HG03354 (cell line): ENCODE data around the gene CCR8.
"Not testable (repeated sequence)": the region's sequence is repeated elsewhere in the genome, so short reads cannot be mapped to it uniquely, and the experiment has no call there.

ENCODE experiments used
- ATAC-seq: cut with Tn5 transposase; IDR thresholded peaks from one replicate; pipeline ENCODE4 v1.9.1; 2021; ENCODE audit warnings: mild to moderate bottlenecking; ENCODE audit not compliant: unreplicated experiment, poor library complexity, severe bottlenecking

The CCR8 gene

DNA sequence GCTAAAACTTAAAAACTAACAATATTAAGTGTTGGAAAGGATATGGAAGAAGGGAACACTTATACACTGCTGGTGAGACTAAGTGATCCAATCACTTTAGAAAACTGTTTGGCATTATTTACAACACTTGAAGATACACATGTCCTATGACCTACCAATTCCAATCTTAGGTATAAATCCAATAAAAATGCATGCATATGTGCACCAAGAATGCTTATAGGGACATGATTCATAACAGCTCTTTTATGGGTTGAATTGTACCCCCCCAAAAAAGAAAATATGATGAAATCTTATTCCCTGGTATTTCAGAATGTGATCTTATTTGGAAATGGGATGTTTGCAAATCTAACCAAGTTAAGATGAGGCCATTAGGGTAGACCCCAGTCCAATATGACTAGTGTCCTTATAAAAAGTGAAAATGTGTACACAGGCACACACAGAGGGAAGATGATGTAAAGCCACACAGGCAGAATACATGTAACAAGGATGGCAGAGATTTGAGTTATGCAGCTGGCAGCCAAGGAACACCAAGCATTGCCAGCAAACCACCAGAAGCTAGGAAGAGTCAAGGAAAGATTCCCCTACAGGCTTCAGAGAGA is 15.3 kb downstream of the CCR8 start:
- no peak for ATAC-seq

DNA sequence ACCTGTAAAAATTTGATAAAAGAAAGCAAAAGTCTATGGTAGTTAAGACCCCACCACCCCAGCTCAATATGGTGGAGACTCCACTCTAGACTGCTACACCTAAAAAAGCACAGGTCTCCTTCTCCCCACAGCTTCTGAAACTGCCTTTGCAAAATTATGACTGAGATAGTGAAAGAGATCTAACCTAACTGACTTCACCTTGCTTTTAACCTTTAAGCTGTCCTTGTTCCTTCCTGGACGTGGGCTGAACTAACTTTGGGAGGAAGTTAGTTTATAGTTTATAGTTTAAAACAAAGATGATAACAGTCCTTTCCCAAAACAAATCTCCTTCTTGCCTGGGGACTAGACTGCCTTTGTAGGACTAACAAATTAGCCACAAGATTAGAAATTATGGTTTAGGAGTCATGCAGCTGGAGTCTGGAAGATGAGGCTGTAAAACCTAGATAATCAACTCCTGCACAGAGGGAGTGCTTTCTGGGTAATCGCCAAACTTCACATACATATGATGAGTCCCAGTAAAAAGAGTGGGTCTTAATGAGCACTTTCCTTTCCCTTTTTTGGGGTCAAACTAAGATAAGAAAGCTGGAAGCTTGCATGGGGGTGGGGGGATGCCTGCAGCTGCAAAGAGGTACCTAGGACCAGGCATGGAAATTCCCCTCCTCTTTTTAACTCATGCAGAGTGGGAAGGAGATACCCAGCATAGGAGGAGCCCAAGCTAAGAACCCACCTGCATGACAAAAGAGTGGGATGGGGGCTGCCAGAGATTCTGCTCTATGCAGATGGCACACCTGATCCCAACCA is 17.5 kb downstream of the CCR8 start:
- peak; percentile 89 for ATAC-seq

DNA sequence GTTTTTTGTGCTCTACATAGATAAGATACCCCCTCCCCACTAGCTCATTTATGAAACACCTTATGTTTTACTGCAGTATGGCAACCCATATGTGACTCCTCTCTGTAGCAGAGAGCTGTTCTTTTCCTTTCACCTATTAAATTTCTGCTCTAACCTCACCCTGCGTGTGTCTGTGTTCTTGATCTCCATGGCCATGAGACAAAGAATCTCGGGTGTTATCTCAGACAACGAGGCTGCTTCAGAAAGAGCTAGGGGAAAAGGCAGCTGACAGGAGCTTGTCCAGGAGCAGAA is 18.0 kb downstream of the CCR8 start:
- peak; percentile 24 for ATAC-seq

DNA sequence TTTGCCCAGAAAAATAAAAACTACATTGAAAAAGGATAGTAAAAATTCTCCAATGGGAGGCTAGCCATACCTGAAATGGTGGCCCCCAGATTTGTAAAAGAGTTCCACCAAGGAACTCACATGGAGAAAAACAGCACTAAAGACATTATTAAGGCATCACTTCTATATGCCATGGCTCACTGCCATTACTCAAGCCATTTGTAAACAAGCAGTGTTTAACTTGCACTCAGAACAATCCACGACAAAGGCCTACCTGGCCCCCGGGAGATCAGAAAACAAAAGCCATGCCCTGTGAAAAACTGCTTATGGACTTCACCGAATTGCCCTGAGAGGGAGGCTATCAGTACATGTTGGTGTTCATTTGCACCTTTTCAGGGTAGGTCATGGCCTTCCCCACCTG is 19.6 kb downstream of the CCR8 start:
- ATAC-seq = no peak

DNA sequence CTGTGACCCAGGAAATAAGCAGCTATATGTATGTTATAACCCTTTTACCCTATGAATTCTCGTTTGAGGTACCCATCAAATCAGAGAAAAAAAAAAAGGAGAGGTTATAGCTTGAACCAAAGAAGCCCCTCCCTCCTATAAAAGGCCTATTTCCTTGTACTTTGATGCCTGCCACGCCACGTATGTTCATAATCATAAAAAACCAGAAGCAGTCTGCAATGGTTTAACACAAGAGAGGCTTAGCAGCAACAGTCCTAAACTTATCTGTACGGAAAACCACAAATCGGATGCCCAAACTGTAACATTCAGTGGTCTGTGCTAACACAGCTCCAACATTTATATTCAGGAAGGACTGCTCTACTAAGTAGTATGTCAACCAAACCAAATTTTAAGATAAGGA is 21.2 kb downstream of the CCR8 start:
- ATAC-seq = no peak

DNA sequence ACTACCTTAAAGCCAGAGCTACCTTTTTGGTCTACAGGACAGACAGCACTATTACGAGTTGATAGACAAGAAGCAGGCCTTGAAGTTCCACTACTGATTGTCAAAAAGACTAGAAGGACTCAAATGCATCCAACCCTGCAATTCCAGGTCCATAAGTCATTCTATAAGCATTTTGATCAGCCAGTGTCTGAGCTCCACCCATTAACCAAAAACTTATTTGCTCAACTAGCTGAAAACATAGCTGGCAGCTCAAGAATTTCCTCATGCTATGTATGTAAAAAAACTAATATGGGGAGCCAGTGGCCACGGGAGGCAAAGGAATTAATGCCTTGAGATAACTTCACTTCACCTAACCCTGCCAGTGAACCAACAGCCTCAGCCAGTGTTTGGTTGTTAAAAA is 21.6 kb downstream of the CCR8 start:
- not testable (repeated sequence) for ATAC-seq

DNA sequence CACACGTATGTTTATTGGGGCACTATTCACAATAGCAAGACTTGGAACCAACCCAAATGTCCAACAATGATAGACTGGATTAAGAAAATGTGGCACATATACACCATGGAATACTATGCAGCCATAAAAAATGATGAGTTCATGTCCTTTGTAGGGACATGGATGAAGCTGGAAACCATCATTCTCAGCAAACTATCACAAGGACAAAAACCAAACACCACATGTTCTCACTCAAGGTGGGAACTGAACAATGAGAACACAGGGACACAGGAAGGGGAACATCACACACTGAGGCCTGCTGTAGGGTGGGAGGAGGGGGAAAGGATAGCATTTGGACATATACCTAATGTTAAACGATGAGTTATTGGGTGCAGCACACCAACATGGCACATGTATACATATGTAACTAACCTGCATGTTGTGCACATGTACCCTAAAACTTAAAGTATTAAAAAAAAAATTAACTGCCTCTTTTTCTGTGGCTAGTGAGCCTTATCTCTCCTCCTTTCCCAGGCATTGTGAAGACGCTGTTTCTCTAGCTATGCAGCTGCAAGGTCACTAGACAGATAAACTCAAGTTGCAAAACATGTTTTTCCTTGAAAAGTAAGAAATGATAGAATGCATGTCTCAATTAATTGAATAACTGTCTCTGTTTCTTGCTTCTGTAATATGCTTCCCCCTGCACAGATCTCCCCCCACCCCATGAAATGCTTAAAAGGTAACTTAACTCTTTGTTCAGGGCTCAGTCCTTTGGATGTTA is 23.8 kb downstream of the CCR8 start:
- ATAC-seq = not testable (repeated sequence)

DNA sequence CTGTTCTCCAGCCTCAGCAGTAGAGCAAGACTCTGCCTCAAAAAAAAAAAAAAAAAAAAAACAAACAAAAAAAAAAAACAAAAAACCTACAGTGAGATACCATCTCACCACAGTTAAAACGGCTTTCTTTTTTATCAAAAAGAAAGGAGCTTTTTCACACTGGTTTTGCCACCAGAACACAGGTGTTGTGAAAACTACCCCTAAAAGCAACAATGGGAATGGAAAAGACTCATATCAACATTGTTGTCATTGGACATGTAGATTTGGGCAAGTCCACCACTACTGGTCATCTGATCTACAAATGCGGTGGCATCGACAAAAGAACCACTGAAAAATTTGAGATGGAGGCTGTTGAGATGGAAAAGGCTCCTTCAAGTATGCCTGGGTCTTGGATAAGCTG is 28.8 kb downstream of the CCR8 start:
- no peak for ATAC-seq

DNA sequence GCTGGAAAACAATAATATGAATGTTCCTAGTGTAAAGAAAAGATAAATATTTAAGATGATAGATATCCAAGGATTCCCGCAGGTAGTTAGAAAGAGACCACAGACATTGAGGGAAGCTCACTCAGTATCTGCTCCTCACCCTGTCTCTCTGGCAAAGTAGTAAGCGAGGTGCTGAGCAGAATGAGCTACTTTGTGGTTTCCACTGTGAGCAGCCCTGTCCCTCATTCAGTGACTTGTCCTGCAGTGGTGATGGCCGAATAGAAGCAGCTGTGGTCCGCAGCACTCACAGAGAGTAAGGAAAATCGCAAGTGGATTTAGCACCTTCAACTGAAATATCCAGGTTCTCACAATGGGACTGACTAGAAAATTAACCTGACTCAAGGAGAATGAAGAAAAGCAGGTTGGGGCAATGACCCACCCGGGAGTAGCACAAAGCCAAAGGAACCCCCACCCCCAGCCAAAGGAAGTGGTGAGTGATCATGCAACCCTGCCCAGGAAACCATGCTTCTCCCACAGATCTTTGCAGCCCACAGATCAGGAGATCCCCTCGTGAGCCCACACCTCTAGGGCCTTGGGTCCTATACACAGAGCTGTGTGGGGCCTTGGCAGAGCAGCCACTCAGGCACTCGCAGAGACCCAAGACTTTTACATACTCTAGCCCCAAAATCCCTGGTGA is 31.9 kb downstream of the CCR8 start:
- ATAC-seq = no peak

DNA sequence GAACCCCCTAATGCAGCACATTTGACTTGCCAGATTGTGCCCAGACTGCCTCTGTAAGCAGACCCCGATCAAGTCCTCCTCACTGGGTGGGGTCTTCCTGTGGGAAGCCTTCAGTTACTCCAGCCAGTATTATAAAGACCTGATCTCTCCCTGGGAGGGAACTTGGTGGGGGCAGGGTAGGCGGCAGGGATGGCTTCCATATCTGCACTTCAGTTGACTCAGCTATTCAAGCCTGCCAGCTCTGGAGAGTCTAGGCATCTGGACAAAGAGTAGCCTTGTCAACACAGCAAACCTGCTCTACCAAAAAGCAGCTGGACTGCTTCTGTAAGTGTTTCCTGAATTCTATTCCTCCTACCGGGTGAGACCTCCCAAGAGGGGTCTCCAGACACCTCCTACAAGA is 32.7 kb downstream of the CCR8 start:
- no peak for ATAC-seq

DNA sequence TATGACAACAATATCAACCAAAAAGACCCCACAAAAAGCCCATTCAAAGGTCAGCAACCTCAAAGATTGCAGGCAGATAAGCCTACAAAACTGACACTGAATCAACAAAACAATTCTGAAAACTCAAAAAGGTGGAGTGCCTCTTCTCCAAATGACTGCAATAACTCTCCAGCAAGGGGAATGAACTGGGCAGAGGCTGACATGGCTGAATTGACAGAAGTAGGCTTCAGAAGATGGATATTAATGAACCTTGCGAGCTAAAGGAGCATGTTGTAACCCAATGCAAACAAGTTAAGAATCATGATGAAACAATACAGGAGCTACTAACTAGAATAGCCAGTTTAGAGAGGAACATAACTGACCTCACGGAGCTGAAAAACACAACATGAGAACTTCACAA is 33.3 kb downstream of the CCR8 start:
- no peak for ATAC-seq

DNA sequence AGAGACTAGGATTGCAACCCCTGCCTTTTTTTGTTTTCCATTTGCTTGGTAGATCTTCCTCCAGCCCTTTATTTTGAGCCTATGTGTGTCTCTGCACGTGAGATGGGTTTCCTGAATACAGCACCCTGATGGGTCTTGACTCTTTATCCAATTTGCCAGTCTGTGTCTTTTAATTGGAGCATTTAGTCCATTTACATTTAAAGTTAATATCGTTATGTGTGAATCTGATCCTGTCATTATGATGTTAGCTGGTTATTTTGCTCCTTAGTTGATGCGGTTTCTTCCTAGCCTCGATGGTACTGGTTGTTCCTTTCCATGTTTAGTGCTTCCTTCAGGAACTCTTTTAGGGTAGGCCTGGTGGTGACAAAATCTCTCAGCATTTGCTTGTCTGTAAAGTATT is 40.9 kb downstream of the CCR8 start:
- not testable (repeated sequence) for ATAC-seq

DNA sequence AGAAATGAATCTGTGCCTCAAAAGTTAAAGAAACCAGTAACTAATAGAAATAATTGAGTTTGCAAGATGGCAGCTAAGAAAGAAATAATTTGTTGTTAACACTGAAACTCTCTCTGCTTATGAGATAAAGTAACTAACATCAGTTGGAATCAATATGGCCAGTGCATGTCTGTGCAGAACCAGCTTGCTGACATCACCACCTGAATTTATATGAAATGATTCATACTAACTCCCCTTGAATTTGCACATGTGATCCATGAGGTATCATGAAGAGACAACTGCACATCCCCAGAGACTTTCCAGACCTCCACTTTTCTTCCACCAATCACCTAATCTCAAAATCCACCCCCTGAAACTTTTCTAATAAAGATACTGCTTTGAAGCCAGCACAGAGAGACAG is 43.3 kb downstream of the CCR8 start:
- ATAC-seq = no peak

DNA sequence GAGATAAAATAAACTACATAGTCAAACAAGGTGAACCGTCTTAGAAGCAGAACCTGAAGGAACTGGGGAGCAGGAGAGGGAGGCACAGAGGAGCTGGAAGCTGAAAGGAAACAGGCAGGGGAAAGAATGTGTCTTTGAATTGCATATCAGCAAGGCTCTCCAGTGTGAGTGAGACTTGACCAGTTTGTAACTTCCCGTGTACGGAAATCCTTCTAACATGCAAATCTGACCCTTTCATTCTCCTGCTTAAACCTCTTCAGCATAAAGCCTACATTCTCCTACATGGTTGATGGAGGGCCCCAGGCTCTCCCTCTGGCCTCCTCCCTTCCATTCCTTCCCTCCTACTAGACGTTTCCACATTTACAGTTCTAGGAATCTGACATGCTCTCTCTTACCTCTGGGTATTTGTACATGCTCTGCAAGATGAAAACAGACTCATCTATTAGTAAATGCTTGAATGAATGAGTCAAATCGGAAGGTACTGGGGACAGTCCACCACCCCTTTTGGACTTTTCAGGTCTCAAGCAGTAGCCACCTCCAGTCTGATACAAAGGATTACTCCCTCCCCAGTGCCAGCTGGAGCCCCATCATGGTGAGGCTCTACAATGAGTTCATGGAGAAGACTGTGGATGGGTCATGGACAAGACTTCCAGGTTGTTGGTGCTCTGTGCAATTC is 47.6 kb downstream of the CCR8 start:
- no peak for ATAC-seq

DNA sequence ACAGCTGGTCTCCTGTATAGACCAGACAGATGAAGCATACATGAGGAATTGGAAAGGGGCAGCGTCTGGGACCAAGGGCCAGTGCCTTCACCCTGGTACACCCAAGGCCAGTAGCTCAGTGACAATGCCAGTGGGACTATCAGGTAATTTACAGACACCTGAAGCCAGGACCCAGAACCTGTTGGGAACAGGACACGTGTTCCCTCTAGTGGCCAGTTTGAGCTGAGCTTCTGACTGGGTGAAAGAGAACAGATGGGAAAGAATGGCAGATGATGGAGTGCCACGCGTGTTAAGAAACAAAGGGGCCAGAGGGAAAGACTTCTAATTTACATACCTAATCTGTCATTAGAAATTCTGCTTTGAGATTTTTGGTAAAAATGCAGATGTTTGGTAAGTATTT is 48.6 kb downstream of the CCR8 start:
- peak; percentile 79 for ATAC-seq

DNA sequence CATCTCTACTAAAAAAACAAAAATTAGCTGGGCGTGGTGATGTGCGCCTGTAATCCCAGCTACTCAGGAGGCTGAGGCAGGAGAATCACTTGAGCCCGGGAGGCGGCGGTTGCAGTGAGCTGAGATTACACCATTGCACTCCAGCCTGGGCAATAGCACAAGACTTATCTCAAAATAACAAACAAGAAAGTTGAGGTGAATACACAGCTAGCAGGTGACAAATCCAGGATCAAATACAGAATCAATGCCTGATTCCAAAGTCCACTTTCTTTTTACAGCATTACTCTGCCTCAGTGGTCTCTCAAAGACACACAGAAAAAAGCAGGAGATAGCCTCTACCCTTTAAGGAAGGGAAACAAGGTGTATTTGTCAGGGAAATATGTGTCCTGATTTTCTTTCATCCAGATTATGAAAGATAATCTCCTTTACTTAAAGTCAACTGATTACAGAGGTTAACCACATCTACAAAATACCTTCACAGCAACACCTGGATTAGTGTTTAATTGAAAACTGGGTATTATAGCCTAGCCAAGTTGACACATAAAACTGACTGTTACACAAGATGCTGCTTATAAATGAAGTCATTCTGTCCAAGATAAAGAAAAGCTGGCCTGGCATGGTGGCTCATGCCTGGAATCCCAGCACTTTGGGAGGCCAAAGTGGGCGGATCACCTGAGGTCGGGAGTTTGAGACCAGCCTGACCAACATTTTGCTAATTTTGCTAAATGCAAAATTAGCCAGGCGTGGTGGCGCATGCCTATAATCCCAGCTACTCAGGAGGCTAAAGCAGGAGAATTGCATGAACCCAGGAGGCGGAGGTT is 49.7 kb downstream of the CCR8 start:
- no peak for ATAC-seq

DNA sequence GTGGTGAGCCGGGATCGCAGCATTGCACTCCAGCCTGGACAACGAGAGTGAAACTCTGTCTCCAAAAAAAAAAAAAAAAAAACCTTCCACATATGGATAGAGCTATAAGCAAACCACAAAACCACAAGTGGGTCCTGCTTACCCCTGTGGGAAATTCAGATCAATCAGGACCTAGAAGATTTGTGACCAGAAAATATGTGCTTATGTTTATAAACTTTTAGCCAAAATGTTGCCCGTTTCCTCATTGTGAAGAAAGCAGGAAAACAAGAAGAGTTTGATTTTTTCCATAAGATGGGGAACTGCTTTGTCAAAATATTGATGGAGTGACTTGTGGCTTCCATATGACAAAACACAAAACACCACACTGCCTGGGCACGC is 50.3 kb downstream of the CCR8 start:
- no peak for ATAC-seq

DNA sequence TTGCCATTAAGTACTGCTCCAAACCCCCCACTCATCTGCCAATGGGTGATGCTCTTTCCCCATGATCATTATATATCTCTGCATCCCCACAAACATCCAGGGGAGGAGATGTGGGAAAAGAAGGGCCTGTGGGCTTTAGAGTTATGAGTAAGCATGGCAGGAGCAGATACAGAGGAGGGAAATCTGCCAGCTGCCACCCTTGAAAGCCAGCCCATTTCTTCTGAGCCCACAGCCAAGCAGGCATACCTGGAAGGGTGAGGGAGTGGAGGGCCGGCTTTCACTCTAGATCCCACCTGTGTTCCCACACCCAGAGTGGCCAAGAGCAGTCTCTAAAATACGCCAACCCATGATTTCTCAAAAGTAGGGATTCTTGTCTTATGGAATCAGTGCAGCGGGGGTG is 51.9 kb downstream of the CCR8 start:
- ATAC-seq = no peak
